SK-N-MC (cell line): ENCODE measurements around the gene HOXA4.

Experiments used
- EZH2 ChIP-seq: fragments of 200-600 bp; sonication (generic); IDR thresholded peaks from one replicate; pipeline ENCODE4 v1.6.1; 2017; ENCODE audit warnings: antibody characterized with exemption
- POLR2AphosphoS5 ChIP-seq: IDR thresholded peaks from 2 replicates; pipeline ENCODE4 v1.6.1; 2012; ENCODE audit warnings: mild to moderate bottlenecking, low read depth, low read length, borderline replicate concordance

- TF ChIP-seq POLR2AphosphoS5 (no peak), EZH2 (no peak)
Measured at GRCh38 chr7:27149842-27150567, 19.4 kb upstream of the HOXA4 start.
